CD4-positive, alpha-beta T cell treated with Interferon gamma for 1 hour (primary cell): ENCODE results near the gene POLR3K.
A peak's percentile ranks its signal among the peaks of the same experiment; 100 is the strongest.
"Not testable (repeated sequence)": the region's sequence is repeated elsewhere in the genome, so short reads cannot be mapped to it uniquely, and the experiment has no call there.

Experiments used
- DNase-seq: peaks from one replicate; pipeline ENCODE4 v3.0.0-alpha.2; 2020

The POLR3K gene

GRCh38 chr16:42069-42457 lies 11.3 kb downstream of the POLR3K start:
- DNase-seq = no peak

- no peak for DNase-seq
Observed at GRCh38 chr16:41439-42068, 11.9 kb downstream of the POLR3K start.

- peak; percentile 81 for DNase-seq
Observed at GRCh38 chr16:38941-39892, 14.2 kb downstream of the POLR3K start.

- not testable (repeated sequence) for DNase-seq
Observed at GRCh38 chr16:38206-38605, 15.2 kb downstream of the POLR3K start.

GRCh38 chr16:37511-37910 lies 15.9 kb downstream of the POLR3K start:
- DNase-seq = peak; percentile 18

- no peak for DNase-seq
Observed at GRCh38 chr16:36336-36984, 16.9 kb downstream of the POLR3K start.

- DNase-seq = no peak
Observed at GRCh38 chr16:35678-36305, 17.6 kb downstream of the POLR3K start.

GRCh38 chr16:35011-35677 lies 18.3 kb downstream of the POLR3K start:
- peak; percentile 49 for DNase-seq

GRCh38 chr16:34648-34987 lies 18.8 kb downstream of the POLR3K start:
- DNase-seq = no peak

GRCh38 chr16:33877-34647 lies 19.3 kb downstream of the POLR3K start:
- no peak for DNase-seq

- not testable (repeated sequence) for DNase-seq
Observed at GRCh38 chr16:33154-33876, 20.1 kb downstream of the POLR3K start.

- not testable (repeated sequence) for DNase-seq
Observed at GRCh38 chr16:30627-31026, 22.8 kb downstream of the POLR3K start.

- DNase-seq = not testable (repeated sequence)
Observed at GRCh38 chr16:25926-26348, 27.5 kb downstream of the POLR3K start.

- not testable (repeated sequence) for DNase-seq
Observed at GRCh38 chr16:24151-24550, 29.3 kb downstream of the POLR3K start.

- DNase-seq = not testable (repeated sequence)
Observed at GRCh38 chr16:20886-21285, 32.5 kb downstream of the POLR3K start.

GRCh38 chr16:17062-17765 lies 36.2 kb downstream of the POLR3K start:
- not testable (repeated sequence) for DNase-seq

GRCh38 chr16:10772-11171 lies 42.6 kb downstream of the POLR3K start:
- peak; percentile 93 for DNase-seq

GRCh38 chr16:9903-10665 lies 43.3 kb downstream of the POLR3K start:
- no peak for DNase-seq
